Amygdala (tissue), 56 donors: ENCODE measurements around the gene PTPRD.
A peak's percentile ranks its signal among the peaks of the same experiment; 100 is the strongest.

Source experiments
- DNase-seq, 56 donors: peaks; one replicate each; lab custom pipeline; 2025; lab: John Stamatoyannopoulos, UW

Gene PTPRD

DNA sequence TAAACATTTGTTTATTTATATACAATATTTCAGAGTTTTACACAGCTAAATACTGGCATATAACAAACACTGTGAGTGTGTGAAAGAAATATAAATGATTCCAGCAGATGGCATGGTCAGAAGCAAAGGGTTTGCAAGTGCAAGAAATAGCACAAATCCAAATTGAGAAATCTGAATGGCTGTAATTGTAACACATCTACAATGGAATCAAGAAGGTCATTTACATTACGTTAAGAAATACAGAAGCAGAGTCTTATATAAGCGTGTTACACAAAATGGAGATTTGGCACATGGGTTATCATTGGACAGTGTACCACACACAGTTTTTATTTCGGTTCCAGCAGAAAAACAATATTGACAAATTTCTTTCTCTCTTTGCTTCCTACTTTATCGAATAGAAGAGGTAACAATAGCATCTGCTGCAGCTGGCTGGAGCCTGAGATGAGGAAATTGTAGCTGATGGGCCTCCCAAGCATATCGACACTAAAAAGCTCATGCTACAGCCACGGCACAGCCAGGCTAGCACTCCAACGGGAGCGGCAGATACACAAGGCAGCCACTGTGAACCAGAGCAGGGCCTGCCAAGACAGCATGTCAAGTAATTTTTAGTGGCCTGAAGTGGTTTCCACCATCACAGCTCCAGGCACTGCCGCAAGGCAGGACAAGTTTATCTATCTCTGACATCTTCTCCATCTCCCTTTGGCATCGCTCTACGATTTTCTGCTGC lies 2248.6 kb downstream of the PTPRD start:
- DNase-seq, result peak in 49 of 56 donors; percentile 2 to 64 (median 23)

DNA sequence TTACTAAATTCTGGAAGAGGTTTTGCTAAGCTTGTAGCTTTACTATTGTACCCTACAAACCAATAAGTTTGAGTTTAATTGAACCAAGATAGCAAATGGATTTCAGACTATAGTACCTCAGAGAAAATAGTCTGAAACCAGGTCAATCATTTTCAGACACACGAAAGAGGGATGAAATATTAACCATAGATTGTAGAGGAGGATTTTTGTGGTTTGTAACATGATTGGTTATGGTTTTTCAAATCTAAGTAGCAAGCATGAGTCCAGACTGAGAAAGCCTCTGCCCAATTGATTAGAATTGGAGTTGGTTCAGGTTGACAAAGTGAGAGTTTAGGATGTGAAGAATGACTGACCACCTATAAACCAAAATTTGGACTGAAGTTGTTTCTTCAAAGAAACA lies 2250.6 kb downstream of the PTPRD start:
- no peak for DNase-seq

DNA sequence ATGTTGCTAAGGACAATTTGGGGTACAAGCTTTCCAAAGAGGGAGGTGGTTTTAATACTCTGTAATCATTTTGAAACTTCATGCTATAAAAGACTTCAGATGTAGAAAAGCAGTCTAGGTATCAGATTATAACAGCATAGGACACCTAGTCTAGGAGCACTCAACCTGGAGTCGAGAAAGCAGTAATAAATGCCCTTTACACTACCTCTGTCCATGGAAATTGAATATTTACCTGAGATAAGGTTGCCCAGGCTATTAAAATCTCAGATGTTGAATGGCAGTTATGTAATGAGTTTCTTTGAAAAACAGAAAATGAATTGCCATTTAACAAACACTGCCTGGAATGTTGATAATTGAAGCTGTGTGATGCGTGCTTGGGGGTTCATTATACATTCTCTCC lies 2251.4 kb downstream of the PTPRD start:
- DNase-seq, result no peak

DNA sequence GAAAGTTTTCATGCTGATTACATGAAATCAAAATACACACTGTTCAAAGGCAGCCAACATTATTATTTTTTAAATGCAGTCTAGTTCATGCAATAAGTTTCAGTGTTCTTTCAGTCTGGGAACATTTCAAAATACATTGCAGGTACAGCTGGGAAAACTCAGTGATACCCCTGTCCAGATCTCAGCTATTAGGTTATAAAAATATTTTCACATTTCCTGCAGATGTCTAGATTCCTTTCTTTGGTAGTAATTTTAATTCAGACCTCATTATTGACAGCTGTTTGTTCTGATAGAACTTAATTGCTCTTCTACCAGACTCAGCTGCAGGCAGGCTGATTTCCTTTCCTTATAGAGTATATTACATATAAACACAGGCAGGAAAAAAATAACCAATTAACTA lies 2256.4 kb downstream of the PTPRD start:
- no peak for DNase-seq

DNA sequence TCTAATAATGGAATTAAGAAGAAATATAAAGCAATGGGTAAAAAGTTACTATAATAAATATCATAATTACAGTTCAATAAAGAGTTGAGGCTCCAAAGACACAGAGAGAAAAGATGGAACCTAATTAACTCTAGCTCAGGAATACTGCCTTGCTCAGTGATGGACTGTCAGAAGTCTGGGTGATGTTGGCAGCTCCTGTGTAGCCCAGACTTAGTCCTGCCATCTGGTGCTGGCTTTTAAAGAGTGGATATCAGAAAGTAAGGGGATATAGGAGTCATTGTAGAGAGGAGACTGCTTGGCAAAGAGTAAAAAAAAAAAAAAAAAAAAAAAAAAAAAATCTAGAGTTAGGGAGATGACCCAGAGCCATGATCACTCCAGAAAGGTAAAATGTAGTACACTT lies 2261.4 kb downstream of the PTPRD start:
- no peak for DNase-seq

DNA sequence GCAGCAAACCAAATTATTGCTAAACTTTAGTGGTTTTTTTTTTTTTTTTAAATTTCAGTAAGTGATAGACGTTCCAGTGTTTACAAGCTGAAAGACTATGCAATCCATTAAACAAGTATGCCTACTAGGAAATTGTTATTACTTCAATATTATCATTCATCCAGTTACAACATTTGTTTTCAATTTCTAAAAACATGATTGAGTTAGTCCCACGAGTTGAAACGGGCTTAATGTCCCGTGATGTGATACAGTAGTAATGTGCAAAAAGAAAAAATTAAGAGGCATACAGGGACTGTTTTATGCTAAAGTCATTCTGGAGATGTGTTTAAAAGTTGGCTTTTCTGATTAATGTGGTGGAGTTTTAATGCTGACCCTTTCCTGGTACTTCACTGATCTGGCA lies 2262.9 kb downstream of the PTPRD start:
- DNase-seq, result no peak

DNA sequence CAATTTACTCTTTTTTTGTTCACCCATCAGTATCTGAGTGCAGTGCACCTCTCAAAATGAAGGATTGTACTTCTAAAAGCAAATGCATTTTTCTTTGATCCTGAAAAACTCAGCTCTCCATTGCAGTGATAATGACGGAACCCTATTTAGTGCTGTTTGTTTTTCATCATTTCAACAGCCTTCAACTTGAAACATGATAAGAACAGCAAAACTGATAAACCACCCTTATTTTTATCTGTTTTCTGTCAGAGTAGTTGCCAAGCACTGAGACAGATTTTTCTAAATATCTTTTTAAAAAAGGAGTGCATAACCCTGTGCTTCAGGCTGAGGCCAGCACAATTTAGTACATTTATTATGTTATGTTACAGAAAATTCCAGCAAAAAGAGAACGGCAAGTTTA lies 2263.4 kb downstream of the PTPRD start:
- no peak for DNase-seq

DNA sequence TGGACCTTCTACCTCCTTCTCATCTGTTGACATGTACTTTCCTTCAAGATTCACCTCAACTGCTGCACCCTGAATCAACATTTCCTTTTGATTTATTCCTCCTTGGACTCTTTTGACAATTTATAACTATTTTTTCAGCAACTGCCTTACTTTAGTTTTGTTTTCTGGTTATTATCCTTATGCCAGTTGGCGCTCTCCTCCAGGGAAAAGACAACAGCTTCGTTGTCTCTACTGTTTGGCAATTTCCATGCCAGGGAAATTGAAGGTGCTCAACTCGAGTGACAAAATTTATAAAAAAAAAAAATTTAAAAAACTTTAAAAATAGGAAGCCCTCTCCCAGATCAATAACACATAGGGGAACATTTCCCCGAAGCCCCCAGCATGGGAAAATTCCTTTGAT lies 2264.0 kb downstream of the PTPRD start:
- peak in 1 of 56 donors; percentile 2 for DNase-seq

DNA sequence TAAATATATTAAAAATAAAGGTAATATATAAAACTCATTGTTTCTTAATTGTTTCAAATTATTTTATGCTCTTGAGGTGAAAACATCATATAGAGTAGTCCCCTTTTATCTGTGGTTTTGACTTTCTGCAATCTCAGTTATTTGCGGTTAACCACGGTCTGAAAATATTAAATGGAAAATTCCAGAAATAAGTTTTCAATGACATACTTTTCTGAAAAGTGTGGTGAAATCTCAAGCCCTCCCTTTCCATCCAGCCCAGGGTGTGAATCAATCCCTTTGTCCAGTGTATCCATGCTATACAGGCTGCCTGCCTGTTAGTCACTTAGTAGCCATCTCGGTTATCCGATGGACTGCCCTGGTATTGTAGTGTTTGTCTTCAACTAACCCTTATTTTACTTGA lies 2266.5 kb downstream of the PTPRD start:
- no peak for DNase-seq

DNA sequence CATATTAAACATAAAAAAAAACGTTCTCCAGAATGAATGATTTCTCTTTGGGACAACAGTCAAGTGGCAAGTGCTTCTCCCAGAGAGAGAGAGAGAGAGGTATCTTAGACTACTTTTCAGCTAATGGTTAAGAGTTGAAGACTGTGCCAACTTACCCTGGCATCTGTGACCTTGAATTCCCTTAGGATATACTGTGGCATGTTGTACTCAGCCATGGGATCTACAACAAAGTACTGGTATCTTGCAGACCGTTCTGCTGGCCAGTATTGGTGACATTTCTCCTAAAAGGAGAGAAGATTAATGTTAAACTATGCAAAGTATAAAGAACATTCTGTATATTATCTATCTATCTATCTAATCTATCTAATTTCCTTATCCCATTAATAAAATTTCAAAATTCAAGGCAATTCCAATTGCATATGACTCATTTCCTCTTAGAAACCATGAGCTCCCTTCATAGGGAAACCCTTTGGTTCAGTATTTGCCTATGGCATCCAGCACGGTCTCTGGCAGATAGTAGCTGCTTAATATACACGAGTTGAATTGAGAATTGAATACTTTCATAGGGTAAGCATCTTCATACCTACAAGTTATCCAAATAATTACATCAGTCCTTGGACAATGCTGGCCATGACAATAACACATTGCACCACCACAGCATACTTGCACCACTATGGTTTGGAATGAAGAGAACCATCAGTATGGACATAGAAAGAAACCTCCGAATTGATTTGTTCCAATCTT lies 2273.9 kb downstream of the PTPRD start:
- DNase-seq, result no peak

DNA sequence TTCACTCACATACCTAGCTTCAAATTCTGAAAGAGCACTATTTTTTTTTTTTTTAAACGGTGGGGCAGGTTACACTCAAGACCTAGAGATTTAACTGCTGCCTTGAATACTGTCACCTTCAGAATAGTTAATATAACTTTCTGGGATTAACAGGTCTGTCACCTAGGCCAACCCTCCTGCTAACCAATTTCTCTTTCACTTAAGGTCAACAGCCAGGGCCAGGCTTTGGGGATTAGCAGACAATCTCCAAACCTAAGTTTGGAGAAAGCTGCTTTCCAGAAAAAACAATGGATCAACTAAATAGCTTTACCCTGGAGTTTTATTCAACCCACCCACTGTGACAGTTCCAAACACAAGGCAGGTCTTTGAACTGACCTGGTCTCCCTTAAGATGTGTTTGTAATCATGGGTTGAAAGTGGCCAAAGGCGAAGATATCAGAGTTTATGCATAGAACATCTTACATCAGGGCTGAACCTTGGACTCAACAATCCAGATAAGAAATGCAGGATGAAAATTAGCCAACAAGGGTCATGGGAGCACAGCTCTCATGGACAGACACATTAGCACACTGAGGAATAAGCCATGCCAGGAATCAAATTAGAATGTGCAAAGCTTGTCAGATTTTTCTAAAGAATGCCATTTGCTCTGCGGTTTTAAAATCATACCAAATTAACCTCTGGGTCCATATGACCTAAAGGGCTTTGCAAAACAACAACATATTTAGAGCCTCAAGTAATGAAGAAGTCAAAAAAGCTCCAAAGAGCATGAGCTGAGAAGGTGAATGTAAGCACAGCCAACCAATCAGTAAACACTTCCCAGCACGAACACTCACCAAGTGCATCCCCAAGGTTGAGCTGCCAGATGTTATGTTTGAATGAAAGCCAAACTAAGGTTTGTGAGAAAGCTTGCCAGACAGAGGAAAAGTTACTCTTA lies 2274.7 kb downstream of the PTPRD start:
- DNase-seq, result no peak

DNA sequence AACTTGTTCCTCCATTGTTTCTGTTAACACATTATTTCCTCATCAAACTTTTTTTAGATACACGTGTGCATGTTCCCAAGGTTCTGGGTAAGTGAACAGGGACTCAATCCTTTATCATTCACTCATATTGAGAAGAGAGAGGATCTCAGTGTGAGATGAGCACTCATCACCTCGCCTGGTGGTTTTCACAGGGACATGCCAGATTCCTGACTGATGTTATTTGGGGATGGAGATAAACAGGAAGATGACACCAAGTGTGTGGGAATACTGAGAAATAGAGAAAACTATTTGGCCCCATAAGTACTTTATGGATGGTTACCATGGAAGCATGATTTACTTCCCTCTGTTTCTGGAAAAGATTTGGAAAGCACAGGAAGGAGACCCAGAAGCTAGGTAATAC lies 2279.9 kb downstream of the PTPRD start:
- no peak for DNase-seq

DNA sequence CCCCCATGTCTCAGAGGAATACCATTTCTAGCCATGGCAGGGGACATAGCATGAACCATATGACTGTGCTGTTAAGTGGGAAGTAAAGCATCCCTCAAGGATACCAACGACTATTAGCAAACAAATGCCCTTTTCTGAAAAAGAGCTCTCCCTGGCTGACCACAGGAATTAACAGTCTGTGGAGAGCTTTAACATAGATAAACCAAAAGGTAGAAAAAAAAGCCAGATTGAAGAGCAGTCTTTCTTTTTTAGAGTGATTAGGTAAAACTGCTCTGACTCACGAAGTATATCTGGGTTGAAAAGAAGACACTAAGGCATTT lies 2280.5 kb downstream of the PTPRD start:
- DNase-seq, result no peak

DNA sequence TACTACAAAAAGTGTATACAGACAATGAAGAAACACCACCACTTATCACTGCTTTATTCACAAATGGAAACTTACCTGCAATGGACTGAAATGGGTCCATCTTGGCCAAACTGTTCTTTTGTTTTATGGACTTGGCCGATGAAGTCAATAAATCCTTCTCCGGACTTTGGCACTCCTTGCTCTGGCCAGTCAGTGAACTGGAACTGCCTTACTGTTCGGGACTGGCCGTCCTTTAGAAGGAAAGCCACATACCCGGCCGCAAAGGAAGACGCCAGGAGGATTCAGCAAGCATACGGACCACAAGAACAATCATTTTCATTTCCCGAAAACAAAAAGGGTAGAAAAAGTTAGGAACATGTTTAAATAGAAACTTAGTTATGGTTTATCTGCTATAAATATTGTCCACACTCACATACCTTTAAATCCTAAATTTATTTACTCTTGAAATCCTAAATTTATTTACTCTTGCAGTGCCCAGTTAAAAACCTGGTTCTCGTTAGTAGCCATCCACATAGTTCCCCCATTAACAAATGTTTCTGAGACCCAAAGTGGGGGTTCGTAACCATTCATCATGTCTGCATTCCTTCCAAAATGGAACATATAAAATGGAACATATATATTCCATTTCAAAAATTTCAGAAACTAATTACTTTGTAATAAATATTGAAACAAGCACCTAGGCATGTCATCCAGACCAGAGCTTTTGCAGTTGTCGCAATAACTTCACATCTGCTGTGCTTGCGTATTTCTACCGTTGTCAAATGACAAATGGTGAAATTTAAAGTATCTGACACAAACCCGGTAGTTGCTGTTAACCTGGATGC lies 2281.1 kb downstream of the PTPRD start:
- DNase-seq, result no peak

DNA sequence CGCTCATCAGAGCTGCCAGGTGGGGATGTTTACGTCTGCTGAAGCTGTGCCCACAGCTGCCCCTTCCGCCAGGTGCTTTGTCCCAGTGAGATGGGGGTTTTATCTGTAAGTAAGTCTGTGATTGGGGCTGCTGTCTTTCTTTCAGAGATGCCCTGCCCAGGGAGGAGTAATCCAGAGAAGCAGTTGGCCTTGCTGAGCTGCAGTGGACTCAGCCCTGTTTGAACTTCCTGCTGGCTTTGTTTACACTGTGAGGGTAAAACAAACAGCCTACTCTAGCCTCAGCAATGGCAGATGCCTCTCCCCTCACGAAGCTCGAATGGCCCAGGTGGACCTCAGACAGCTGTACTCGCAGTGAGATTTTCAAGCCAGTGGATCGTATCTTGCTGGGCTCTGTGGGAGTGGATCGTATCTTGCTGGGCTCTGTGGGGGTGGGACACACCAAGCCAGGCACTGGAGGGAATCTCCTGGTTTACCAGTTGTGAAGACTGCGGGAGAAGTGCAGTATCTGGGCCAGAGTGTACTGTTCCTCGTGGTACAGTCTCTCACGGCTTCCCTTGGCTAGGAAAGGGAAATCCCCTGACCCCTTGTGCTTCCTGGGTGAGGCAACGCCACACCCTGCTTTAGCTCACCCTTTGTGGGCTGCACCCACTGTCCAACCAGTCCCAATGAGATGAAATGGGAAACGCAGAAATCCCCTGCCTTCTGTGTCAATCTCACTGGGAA lies 2283.1 kb downstream of the PTPRD start:
- no peak for DNase-seq

DNA sequence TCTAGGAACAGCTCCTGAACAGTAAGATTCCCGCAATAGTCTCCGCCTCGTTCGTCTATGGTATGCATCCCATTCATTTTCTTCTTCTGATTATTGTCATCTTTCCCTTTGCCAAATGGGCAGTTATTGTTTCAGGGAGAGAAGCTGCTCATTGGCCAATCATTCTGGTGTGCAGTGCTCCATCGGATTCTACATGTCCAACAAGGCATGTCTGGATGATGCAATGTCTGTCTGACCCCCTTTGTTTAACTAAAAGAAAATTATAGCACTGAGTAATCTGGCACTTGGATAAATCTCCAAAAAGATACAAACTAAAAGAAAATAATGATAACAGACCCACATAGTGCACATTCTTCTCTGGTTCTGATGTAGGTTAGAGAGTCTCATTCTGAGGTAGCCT lies 2297.6 kb downstream of the PTPRD start:
- no peak for DNase-seq

DNA sequence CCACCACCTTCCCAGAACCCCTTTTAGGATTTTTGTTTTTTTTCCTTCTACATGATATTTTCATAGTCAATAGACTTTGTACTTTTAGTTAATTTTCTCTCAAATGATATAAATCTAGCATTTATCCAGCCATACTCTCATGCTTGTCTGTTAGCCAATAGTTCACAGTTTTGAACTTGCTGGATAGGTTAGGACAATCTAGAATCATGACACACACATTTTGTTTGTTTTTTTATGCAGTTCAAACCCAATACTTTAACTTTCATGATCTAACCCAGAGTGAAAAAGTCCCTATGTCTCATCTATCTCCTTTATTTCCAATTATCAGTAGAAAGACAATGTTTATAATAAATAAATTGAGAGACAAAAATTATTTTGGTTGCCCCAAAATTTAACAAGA lies 2303.5 kb downstream of the PTPRD start:
- DNase-seq, result no peak

DNA sequence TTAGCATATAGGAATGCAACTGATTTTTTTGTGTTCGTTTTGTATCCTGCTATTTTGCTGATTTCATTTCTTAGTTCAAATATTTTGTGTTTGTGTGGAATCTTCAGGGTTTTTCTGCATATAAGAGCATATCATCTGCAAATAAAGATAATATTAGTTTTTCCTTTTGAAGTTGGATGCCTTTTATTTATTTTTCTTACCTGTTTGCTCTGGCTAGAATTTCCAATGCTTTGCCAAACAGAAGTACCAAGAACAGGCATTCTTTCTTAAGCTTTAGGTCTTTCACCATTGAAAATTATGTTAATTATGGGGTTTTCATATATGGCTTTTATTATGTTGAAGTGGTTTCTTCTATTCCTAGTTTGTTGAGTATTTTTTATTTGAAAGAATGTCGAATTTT lies 2308.1 kb downstream of the PTPRD start:
- DNase-seq, result no peak

DNA sequence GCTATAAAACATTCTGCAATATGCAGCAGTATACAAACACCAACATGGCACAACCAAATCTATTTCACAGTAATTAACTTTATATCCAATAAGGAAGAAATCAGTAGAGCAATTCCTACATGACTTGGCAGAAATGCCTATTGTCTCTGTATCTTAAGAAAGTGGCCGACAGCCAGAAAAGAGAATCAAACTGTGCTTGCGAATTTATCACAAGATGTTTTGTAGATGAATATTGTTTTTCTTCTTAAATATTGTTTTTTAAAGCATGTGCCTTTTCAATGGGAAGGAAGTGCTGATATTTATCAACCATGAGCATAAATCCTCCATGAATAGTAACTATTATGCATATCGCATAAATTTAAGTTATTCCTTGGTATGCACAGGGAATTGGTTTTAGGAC lies 2311.5 kb downstream of the PTPRD start:
- no peak for DNase-seq

DNA sequence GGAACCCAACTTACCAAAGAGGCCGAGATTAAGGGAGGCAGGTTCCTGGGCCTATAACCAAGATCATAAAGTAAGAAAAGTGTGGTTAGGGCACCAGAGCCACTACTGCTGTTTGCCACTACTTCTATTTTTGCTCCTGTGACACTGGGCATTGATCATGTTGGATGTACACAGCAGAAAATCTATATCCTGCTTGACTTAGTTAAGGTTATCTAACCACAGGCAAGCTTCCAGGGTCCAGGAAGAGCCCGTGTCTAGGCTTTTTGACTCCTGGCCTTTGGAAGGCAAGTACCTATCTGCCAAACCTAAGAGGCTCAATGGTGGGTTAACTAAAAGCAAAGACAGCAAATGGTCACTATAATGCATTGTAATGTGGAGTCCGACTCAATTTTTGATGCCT lies 2315.8 kb downstream of the PTPRD start:
- no peak for DNase-seq
